Measurements from ENCODE around the gene CYB5RL. TPM values are rescaled to one million over a fixed set of nuclear protein-coding genes. Genes with fewer than 3 reads are reported as not detected.
"Not testable (repeated sequence)": the region's sequence is repeated elsewhere in the genome, so short reads cannot be mapped to it uniquely, and the experiment has no call there.

The CYB5RL gene
- total RNA-seq, 2 donors from 2014 or later = 8.2 to 11.0 TPM

DNA sequence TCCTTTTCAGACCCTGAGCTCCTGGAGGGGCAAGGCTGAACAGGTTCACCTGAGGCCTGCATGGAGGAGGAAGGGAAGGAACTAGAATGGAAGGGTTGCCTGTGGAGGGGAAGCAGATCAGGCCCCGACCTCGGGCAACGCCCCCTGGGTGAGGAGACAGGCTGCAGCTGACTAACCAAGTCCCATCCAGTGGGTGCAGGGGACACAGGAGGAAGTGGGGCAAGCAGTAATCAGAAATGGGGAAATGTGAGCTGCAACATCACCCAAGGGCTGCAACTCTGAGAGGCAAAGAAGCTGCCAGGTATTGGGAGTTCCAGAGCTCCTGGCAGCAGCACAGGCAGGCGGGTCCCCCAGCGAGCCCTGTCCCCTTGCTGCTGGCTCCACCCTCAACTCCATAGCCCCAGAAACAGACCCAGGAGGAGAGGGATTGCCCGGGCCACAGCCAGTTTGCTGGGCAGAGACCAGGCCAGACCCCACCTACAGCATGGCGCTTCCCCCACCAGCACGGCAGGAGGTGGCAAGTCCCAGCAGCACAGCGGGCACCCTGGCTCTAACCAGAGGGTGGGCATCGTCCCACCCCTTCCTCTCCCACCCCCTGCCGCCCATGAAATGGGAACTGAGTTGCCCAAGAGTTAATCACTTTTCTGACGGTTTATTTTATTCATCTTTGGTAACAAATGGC is 38.7 kb upstream of the CYB5RL start:
- peaks cover 74% of the 10 kb centered on the region for H3K36me3 Mint-ChIP-seq (ENCODE audit: low read depth)
- Histone ChIP-seq H3K4me3 (ENCODE audit: low read length) (no peak overlapping the region), H3K4me1 (ENCODE audit: control insufficient read depth, insufficient read depth, low read length) (no peaks in the 10 kb centered on the region), H3K27me3 (ENCODE audit: control insufficient read depth, insufficient read depth, low read length, poor library complexity, severe bottlenecking) (no peaks in the 10 kb centered on the region), H3K36me3 (ENCODE audit: control insufficient read depth, insufficient read depth, low read length) (peaks cover 76% of the 10 kb centered on the region), H3K9ac (ENCODE audit: extremely low read depth, low read length, poor library complexity, severe bottlenecking) (no peak overlapping the region), H3K27ac (ENCODE audit: low read depth, low read length) (no peak overlapping the region), H3K9me3 (ENCODE audit: control insufficient read depth, low read length) (no peaks in the 10 kb centered on the region)
- H3K27me3 Mint-ChIP-seq (ENCODE audit: insufficient read depth) = no peaks in the 10 kb centered on the region
- no peak overlapping the region for H3K27ac Mint-ChIP-seq
- peaks cover 4% of the 10 kb centered on the region for H3K4me1 Mint-ChIP-seq
- TF ChIP-seq CTCF (conservative IDR thresholded peaks at IDR 0.05) = no peak
- no peak for DNase-seq
- H3K9me3 Mint-ChIP-seq = peaks cover 7% of the 10 kb centered on the region
- WGBS, 2 experiments (ENCODE audit: insufficient coverage in 1 of 2, insufficient read length in 1 of 2) = 96 to 100% methylated on average over 6 to 12 of the region's 12 CpGs
- no peak overlapping the region for H3K4me3 Mint-ChIP-seq

DNA sequence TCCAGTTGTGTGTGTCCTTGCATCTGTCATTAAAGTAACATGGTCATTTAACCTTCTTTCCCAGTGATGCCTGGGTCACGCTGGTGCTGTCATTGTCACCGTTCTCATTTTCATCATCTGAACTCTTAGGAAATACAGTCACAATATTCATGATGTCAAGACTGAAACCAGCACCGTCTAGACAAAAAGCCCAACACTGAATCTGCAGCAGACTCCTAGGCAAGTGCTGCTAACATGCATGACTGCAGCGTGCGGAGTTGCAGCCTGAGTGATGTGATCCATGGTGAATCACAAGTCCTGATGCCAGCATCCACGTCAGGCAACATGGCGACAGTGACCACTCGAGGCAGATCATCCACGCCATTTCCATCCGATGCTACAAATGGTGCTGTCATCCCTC is 37.8 kb upstream of the CYB5RL start:
- Mint-ChIP-seq H3K36me3 (ENCODE audit: low read depth) (peaks cover 73% of the 10 kb centered on the region), H3K4me1 (peaks cover 4% of the 10 kb centered on the region), H3K27me3 (ENCODE audit: insufficient read depth) (no peaks in the 10 kb centered on the region), H3K27ac (no peak overlapping the region), H3K9me3 (peaks cover 12% of the 10 kb centered on the region), H3K4me3 (no peak overlapping the region)
- no peak overlapping the region for H3K27ac ChIP-seq (ENCODE audit: low read depth, low read length)
- no peaks in the 10 kb centered on the region for H3K9me3 ChIP-seq (ENCODE audit: control insufficient read depth, low read length)
- no peak for TF ChIP-seq CTCF (conservative IDR thresholded peaks at IDR 0.05)
- 97 to 99% methylated on average over 10 of the region's 10 CpGs for WGBS, 2 experiments (ENCODE audit: insufficient coverage in 1 of 2, insufficient read length in 1 of 2)
- H3K9ac ChIP-seq (ENCODE audit: extremely low read depth, low read length, poor library complexity, severe bottlenecking) = no peak overlapping the region
- H3K4me3 ChIP-seq (ENCODE audit: low read length) = no peak overlapping the region
- H3K36me3 ChIP-seq (ENCODE audit: control insufficient read depth, insufficient read depth, low read length) = peaks cover 68% of the 10 kb centered on the region
- H3K4me1 ChIP-seq (ENCODE audit: control insufficient read depth, insufficient read depth, low read length) = no peaks in the 10 kb centered on the region
- no peak for DNase-seq
- no peaks in the 10 kb centered on the region for H3K27me3 ChIP-seq (ENCODE audit: control insufficient read depth, insufficient read depth, low read length, poor library complexity, severe bottlenecking)

DNA sequence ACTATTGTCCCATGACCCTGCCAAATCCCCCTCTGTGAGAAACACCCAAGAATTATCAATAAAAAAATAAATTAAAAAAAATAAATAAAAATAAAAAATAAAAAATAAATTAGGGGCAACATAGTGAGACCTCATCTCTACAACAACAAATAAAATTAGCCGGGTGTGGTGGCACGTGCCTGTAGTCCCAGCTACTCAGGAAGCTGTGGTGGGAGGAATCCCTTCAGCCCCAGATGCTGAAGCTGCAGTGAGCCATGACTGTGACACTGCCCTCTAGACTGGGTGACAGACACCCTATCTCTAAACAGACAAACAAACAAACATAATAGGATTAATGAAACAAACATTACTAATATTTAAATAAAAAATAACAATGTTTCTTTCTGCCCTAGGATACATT is 34.5 kb upstream of the CYB5RL start:
- TF ChIP-seq CTCF (conservative IDR thresholded peaks at IDR 0.05) = no peak
- no peaks in the 10 kb centered on the region for H3K4me1 ChIP-seq (ENCODE audit: control insufficient read depth, insufficient read depth, low read length)
- peak overlapping the region; percentile 2 for H3K9ac ChIP-seq (ENCODE audit: extremely low read depth, low read length, poor library complexity, severe bottlenecking)
- no peaks in the 10 kb centered on the region for H3K27me3 ChIP-seq (ENCODE audit: control insufficient read depth, insufficient read depth, low read length, poor library complexity, severe bottlenecking)
- H3K9me3 ChIP-seq (ENCODE audit: control insufficient read depth, low read length) = peaks cover 10% of the 10 kb centered on the region
- Mint-ChIP-seq H3K9me3 (peaks cover 22% of the 10 kb centered on the region), H3K27ac (peak overlapping the region; percentile 74), H3K4me3 (no peak overlapping the region), H3K36me3 (ENCODE audit: low read depth) (peaks cover 71% of the 10 kb centered on the region), H3K27me3 (ENCODE audit: insufficient read depth) (no peaks in the 10 kb centered on the region), H3K4me1 (peaks cover 4% of the 10 kb centered on the region)
- peaks cover 69% of the 10 kb centered on the region for H3K36me3 ChIP-seq (ENCODE audit: control insufficient read depth, insufficient read depth, low read length)
- no peak overlapping the region for H3K27ac ChIP-seq (ENCODE audit: low read depth, low read length)
- no peak overlapping the region for H3K4me3 ChIP-seq (ENCODE audit: low read length)
- no peak for DNase-seq
- WGBS, 2 experiments (ENCODE audit: insufficient coverage in 1 of 2, insufficient read length in 1 of 2) = 77 to 83% methylated on average over 2 of the region's 2 CpGs

DNA sequence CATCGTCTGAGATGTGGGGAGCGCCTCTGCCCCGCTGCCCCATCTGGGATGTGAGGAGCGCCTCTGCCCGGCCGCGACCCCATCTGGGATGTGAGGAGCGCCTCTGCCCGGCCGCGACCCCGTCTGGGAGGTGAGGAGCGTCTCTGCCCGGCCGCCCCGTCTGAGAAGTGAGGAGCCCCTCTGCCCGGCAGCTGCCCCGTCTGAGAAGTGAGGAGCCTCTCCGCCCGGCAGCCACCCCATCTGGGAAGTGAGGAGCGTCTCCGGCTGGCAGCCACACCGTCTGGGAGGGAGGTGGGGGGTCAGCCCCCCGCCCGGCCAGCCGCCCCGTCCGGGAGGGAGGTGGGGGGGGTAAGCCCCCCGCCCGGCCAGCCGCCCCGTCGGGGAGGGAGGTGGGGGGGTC is 33.4 kb upstream of the CYB5RL start:
- H3K27ac ChIP-seq (ENCODE audit: low read depth, low read length); H3K9ac ChIP-seq (ENCODE audit: extremely low read depth, low read length, poor library complexity, severe bottlenecking); H3K27me3 Mint-ChIP-seq (ENCODE audit: insufficient read depth); DNase-seq; H3K4me3 Mint-ChIP-seq; H3K4me1 Mint-ChIP-seq; H3K4me1 ChIP-seq (ENCODE audit: control insufficient read depth, insufficient read depth, low read length); H3K27me3 ChIP-seq (ENCODE audit: control insufficient read depth, insufficient read depth, low read length, poor library complexity, severe bottlenecking); H3K27ac Mint-ChIP-seq; H3K4me3 ChIP-seq (ENCODE audit: low read length): not testable (repeated sequence)
- peaks cover 68% of the 10 kb centered on the region for H3K36me3 Mint-ChIP-seq (ENCODE audit: low read depth)
- H3K9me3 ChIP-seq (ENCODE audit: control insufficient read depth, low read length) = peaks cover 10% of the 10 kb centered on the region
- 95% methylated on average over 24 of the region's 33 CpGs; no CpG with 5 or more reads in 1 of the 2 experiments for WGBS, 2 experiments (ENCODE audit: insufficient coverage in 1 of 2, insufficient read length in 1 of 2)
- H3K36me3 ChIP-seq (ENCODE audit: control insufficient read depth, insufficient read depth, low read length) = peaks cover 69% of the 10 kb centered on the region
- H3K9me3 Mint-ChIP-seq = peaks cover 22% of the 10 kb centered on the region
